ENCODE data around the gene PLCXD1.
"Not testable (repeated sequence)": the region's sequence is repeated elsewhere in the genome, so short reads cannot be mapped to it uniquely, and the experiment has no call there.

The PLCXD1 gene

GRCh38 chrX:350148-350533 is 69.0 kb downstream of the PLCXD1 start:
- DNase-seq (ENCODE audit: low read depth in 2 of 2) = no peak

GRCh38 chrX:350534-351323 is 69.5 kb downstream of the PLCXD1 start:
- no peak for DNase-seq (ENCODE audit: low read depth in 2 of 2)

- not testable (repeated sequence) for DNase-seq (ENCODE audit: low read depth in 2 of 2)
Observed at GRCh38 chrX:351324-351641, 70.1 kb downstream of the PLCXD1 start.

DNA sequence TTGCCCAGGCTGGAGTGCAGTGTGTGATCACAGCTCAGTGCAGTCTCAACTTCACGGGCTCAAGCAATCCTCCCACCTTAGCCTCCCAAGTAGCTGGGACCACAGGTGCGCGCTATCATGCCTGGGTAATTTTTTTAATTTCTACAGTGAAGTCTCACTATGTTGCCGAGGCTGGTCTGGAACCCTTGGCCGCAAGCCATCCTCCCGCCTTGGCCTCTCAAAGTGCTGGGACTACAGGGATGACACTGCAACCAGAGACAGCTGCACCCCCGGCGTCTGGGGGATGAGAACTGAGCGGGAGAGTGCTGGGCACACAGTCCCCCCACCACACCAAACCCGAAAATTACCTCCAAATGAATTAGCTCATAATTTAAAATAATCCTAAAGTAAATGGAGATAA is 70.6 kb downstream of the PLCXD1 start:
- DNase-seq (ENCODE audit: low read depth in 2 of 2) = no peak

- DNase-seq (ENCODE audit: low read depth in 2 of 2) = no peak
Observed at GRCh38 chrX:352181-352580, 71.0 kb downstream of the PLCXD1 start.

DNA sequence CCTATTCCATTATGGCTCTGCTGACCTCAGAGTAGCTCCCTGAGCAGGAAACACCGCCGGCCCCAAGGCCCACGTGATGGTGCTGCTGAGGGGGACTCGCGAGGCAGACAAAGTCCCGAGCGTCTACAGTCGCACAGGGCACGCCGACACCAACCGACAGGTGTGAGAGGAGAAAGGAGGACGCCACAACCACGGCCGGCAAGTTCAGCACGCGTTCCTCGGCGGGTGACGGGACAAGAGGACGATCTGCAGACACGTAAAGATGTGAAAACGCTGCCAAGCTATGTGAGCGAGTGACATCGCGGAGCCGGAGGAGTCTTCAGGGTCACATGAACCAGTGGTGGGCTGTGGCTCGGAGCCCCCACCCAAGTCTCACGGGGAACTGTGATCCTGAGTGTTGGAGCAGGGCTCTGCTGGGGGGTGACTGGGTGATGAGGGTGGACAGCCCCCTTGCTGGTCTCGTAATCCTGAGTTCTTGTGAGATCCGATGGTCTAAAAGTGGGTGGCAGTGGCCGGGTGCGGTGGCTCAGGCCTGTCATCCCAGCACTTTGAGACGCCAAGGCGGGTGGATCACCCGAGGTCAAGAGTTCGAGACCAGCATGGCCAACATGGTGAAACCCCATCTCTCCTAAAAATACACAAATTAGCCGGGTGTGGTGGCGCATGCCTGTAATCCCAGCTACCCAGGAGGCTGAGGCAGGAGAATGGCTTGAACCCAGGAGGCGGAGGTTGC is 71.6 kb downstream of the PLCXD1 start:
- DNase-seq (ENCODE audit: low read depth in 2 of 2) = no peak

All from stimulated activated CD4-positive, alpha-beta T cell treated with anti-CD3 and anti-CD28 coated beads, Interleukin-1b, Interleukin-23, amount 100 ng/mL, for 4 hours (primary cell).